GM11168 (cell line): ENCODE measurements around the gene NFATC1.

Source experiments
- in situ Hi-C: fragments of 300-500 bp; cut with MboI; formaldehyde crosslinking; loops from one replicate; pipeline ENCODE4 v1.12.0; 2022; ENCODE audit warnings: low sequenced_read_pairs; ENCODE audit not compliant: unreplicated experiment

NFATC1 gene

GRCh38 chr18:79554945-79555645 is 159.4 kb downstream of the NFATC1 start:
- in situ Hi-C loops = no loop called here

GRCh38 chr18:79555885-79556284 is 160.2 kb downstream of the NFATC1 start:
- in situ Hi-C loops = no loop called here

GRCh38 chr18:79556829-79557585 is 161.3 kb downstream of the NFATC1 start:
- in situ Hi-C loops = no loop called here

- in situ Hi-C loops = no loop called here
These were observed 162.6 kb downstream of the NFATC1 start for GRCh38 chr18:79558196-79558932.

GRCh38 chr18:79558933-79559416 is 163.2 kb downstream of the NFATC1 start:
- in situ Hi-C loops = no loop called here

- in situ Hi-C loops = no loop called here
These were observed 163.7 kb downstream of the NFATC1 start for GRCh38 chr18:79559436-79559835.

- in situ Hi-C loops = no loop called here
These were observed 164.5 kb downstream of the NFATC1 start for GRCh38 chr18:79560042-79560860.

GRCh38 chr18:79560861-79561210 is 165.1 kb downstream of the NFATC1 start:
- in situ Hi-C loops = no loop called here

- in situ Hi-C loops = no loop called here
These were observed 168.2 kb downstream of the NFATC1 start for GRCh38 chr18:79563949-79564348.

- in situ Hi-C loops = no loop called here
These were observed 168.7 kb downstream of the NFATC1 start for GRCh38 chr18:79564441-79564840.

- in situ Hi-C loops = no loop called here
These were observed 171.2 kb downstream of the NFATC1 start for GRCh38 chr18:79566771-79567431.

GRCh38 chr18:79567481-79568147 is 171.9 kb downstream of the NFATC1 start:
- in situ Hi-C loops = no loop called here

- in situ Hi-C loops = no loop called here
These were observed 172.9 kb downstream of the NFATC1 start for GRCh38 chr18:79568543-79569205.

- in situ Hi-C loops = no loop called here
These were observed 174.0 kb downstream of the NFATC1 start for GRCh38 chr18:79569720-79570119.

GRCh38 chr18:79570266-79571201 is 174.8 kb downstream of the NFATC1 start:
- in situ Hi-C loops = no loop called here

- in situ Hi-C loops = no loop called here
These were observed 175.7 kb downstream of the NFATC1 start for GRCh38 chr18:79571211-79572092.
